Spleen (tissue), 11 donors: ENCODE data around the gene CXCL16. TPM values are rescaled to one million over a fixed set of nuclear protein-coding genes. Genes with fewer than 3 reads are reported as not detected.

Experiments used
- DNase-seq: peaks from one replicate; pipeline ENCODE4 v3.0.0-alpha.2; 2020
- H3K27ac ChIP-seq, 8 donors: fragments of 200-600 bp; sonication (generic) in 7 of 8; 1 replicate in 4 of 8; 2 replicates in 4 of 8; pipeline versions ENCODE4 v1.5.0 to v1.8.0; 2016 to 2021; ENCODE audit warnings: inconsistent platforms in 4 of 8, mild to moderate bottlenecking in 4 of 8, moderate library complexity in 1 of 8
- H3K27me3 ChIP-seq, 7 donors: fragments of 200-600 bp; sonication (generic) in 6 of 7; replicated peaks in 1 of 7; 1 replicate in 4 of 7; 2 replicates in 3 of 7; pipeline versions ENCODE4 v1.5.0 to v1.8.0; 2016 to 2021; ENCODE audit warnings: inconsistent platforms in 3 of 7, mild to moderate bottlenecking in 1 of 7
- H3K36me3 ChIP-seq, 6 donors: fragments of 200-600 bp; sonication (generic) in 5 of 6; 1 replicate in 4 of 6; 2 replicates in 2 of 6; pipeline versions ENCODE4 v1.5.0 to v1.8.0; 2016 to 2021; ENCODE audit warnings: inconsistent platforms in 2 of 6
- H3K4me1 ChIP-seq, 6 donors: fragments of 200-600 bp; sonication (generic) in 5 of 6; 1 replicate in 3 of 6; 2 replicates in 3 of 6; pipeline versions ENCODE4 v1.5.0 to v1.8.0; 2016 to 2021; ENCODE audit warnings: inconsistent platforms in 3 of 6
- H3K4me3 ChIP-seq, 8 donors: fragments of 200-600 bp; sonication (generic) in 7 of 8; 1 replicate in 4 of 8; 2 replicates in 4 of 8; pipeline versions ENCODE4 v1.5.0 to v1.8.0; 2016 to 2021; ENCODE audit warnings: inconsistent platforms in 4 of 8, mild to moderate bottlenecking in 4 of 8, moderate library complexity in 2 of 8
- H3K9me3 ChIP-seq, 8 donors: fragments of 200-600 bp; sonication (generic) in 7 of 8; 1 replicate in 4 of 8; 2 replicates in 4 of 8; pipeline versions ENCODE4 v1.5.0 to v1.8.0; 2016 to 2021; ENCODE audit warnings: inconsistent platforms in 4 of 8
- CTCF ChIP-seq, 11 experiments: fragments of 200-600 bp in 7 of 11; fragments of 450-650 bp in 4 of 11; sonication (generic) in 4 of 11; IDR thresholded peaks in 8 of 11; conservative IDR thresholded peaks in 3 of 11; 1 replicate in 7 of 11; 2 replicates in 4 of 11; pipeline versions ENCODE4 v1.4.0 to v1.8.0; 2016 to 2021; ENCODE audit warnings: antibody characterized with exemption in 11 of 11, inconsistent platforms in 4 of 11, mild to moderate bottlenecking in 1 of 11
- POLR2A ChIP-seq, 3 donors: fragments of 450-650 bp; IDR thresholded peaks; one replicate each; pipeline ENCODE4 v1.5.1; 2017; ENCODE audit warnings: antibody characterized with exemption in 3 of 3, mild to moderate bottlenecking in 1 of 3
- POLR2AphosphoS5 ChIP-seq, 3 donors: sonication (generic); formaldehyde crosslinking; IDR thresholded peaks; one replicate each; pipeline ENCODE4 v1.5.1; 2017; ENCODE audit warnings: antibody characterized with exemption in 3 of 3
- WGBS, 5 donors: extraction: QIAGEN DNeasy Blood & Tissue Kit in 3 of 5; methylation state at CpG; one replicate each; pipeline versions ENCODE4 v1.1.5 to v1.1.7; 2013 to 2018; 5-methylcytosine and 5-hydroxymethylcytosine counted together
- intact Hi-C: fragments of 100-400 bp; cut with DNase I; formaldehyde crosslinking; loops from one replicate; pipeline ENCODE4 v1.15.0; 2023; ENCODE audit warnings: low total_unique reads
- polyA plus RNA-seq, 3 donors: library from polyadenylated mRNA; stranded (reverse); fragments of 200-250 nt; gene quantifications; one replicate each; pipeline ENCODE4 v1.2.1, GENCODE V29; 2013
- total RNA-seq, 7 donors: library from RNA; depleted of rRNA in 3 of 7; stranded (reverse); fragments of >200 nt in 3 of 7; fragmentation: NEBNext Ultra II Directional in 4 of 7; extraction: Animal tissue kit (Norgen Biotek cat#: 25700) in 4 of 7; gene quantifications; one replicate each; pipeline versions ENCODE4 v1.1.0 to v1.2.1, GENCODE V29; 2016 to 2021
- donor health status: healthy with polysubstance abuse.
- donor health status: DM: no; HTN: no; CAD: no; lungs with moderate emphysema.
- donor health status: DM: no; HTN: no; CAD: no.
- donor health status: Bipolar disorder and iron deficiency.
- donor health status: healthy.
- donor health status: DM: no; HTN: no; CAD: no.
- donor health status: DM: yes; HTN: yes; CAD: no.

CXCL16 gene
- total and polyA plus RNA-seq, 10 donors = 11.5 to 104 (median 58.7) TPM

- H3K27me3 ChIP-seq = peaks cover 0 to 62% (median 23%) of the 10 kb centered on the region in 7 donors
- WGBS, 5 donors = 79 to 88% (median 83%) methylated on average over 11 of the region's 11 CpGs
- DNase-seq = no peak
- H3K4me3 ChIP-seq = no peak overlapping the region
- H3K36me3 ChIP-seq = no peaks in the 10 kb centered on the region
- no peak overlapping the region for H3K27ac ChIP-seq
- intact Hi-C loops = loop anchor here (10.0 kb wide), 1 partner anchor 46 kb away; the partner anchor contains the start of genes CXCL16, MED11 and ZMYND15
- TF ChIP-seq POLR2AphosphoS5 (IDR thresholded peaks at IDR 0.05) = no peak
- no peak for TF ChIP-seq CTCF (IDR thresholded peaks at IDR 0.05 in 8 of 11, conservative IDR thresholded peaks at IDR 0.05 in 3 of 11)
- TF ChIP-seq POLR2A (IDR thresholded peaks at IDR 0.05) = no peak
- H3K9me3 ChIP-seq = no peaks in the 10 kb centered on the region
- H3K4me1 ChIP-seq = peaks cover 4 to 12% (median 6%) of the 10 kb centered on the region in 6 donors
Observed at GRCh38 chr17:4780325-4780955, 40.7 kb upstream of the CXCL16 start.

- H3K4me3 ChIP-seq = no peak overlapping the region
- no peak for DNase-seq
- no peak for TF ChIP-seq POLR2A (IDR thresholded peaks at IDR 0.05)
- no peak for TF ChIP-seq POLR2AphosphoS5 (IDR thresholded peaks at IDR 0.05)
- no peak for TF ChIP-seq CTCF (IDR thresholded peaks at IDR 0.05 in 8 of 11, conservative IDR thresholded peaks at IDR 0.05 in 3 of 11)
- H3K36me3 ChIP-seq = no peaks in the 10 kb centered on the region
- H3K9me3 ChIP-seq = no peaks in the 10 kb centered on the region
- H3K4me1 ChIP-seq = peaks cover 0 to 4% (median 0%) of the 10 kb centered on the region in 6 donors
- H3K27me3 ChIP-seq = peaks cover 0 to 39% (median 10%) of the 10 kb centered on the region in 7 donors
- intact Hi-C loops = no loop called here
- no peak overlapping the region for H3K27ac ChIP-seq
- WGBS, 5 donors = 79 to 85% (median 82%) methylated on average over 9 of the region's 9 CpGs
Observed at GRCh38 chr17:4777969-4778760, 38.4 kb upstream of the CXCL16 start.

GRCh38 chr17:4772235-4772613 lies 32.5 kb upstream of the CXCL16 start:
- H3K9me3 ChIP-seq = no peaks in the 10 kb centered on the region
- H3K4me1 ChIP-seq = peaks cover 0 to 14% (median 5%) of the 10 kb centered on the region in 6 donors
- no peaks in the 10 kb centered on the region for H3K36me3 ChIP-seq
- TF ChIP-seq POLR2AphosphoS5 (IDR thresholded peaks at IDR 0.05) (no peak), CTCF (IDR thresholded peaks at IDR 0.05 in 8 of 11, conservative IDR thresholded peaks at IDR 0.05 in 3 of 11) (no peak), POLR2A (IDR thresholded peaks at IDR 0.05) (no peak)
- no peak overlapping the region for H3K27ac ChIP-seq
- peaks cover 0 to 4% (median 0%) of the 10 kb centered on the region in 7 donors for H3K27me3 ChIP-seq
- no peak for DNase-seq
- WGBS, 5 donors = 79 to 82% (median 82%) methylated on average over 10 of the region's 10 CpGs
- intact Hi-C loops = no loop called here
- no peak overlapping the region for H3K4me3 ChIP-seq
